Gastroesophageal sphincter (tissue), 4 donors: ENCODE results near the gene SPATA19. TPM values are rescaled to one million over a fixed set of nuclear protein-coding genes. Genes with fewer than 3 reads are reported as not detected.

Experiments
- ATAC-seq: fragments of 150-250 bp; one replicate; pipeline ENCODE4 v1.9.1; 2016; ENCODE audit warnings: mild to moderate bottlenecking, moderate library complexity
- H3K27ac ChIP-seq, 4 donors: fragments of 200-600 bp; sonication (generic) in 3 of 4; 1 replicate in 3 of 4; 2 replicates in 1 of 4; pipeline ENCODE4 v1.5.1; 2016 to 2019
- H3K27me3 ChIP-seq: fragments of 200-600 bp; sonication (generic); one replicate; pipeline ENCODE4 v1.5.1; 2019
- H3K36me3 ChIP-seq, 2 donors: fragments of 200-600 bp; sonication (generic); one replicate each; pipeline ENCODE4 v1.5.1; 2019; ENCODE audit warnings: control low read depth in 1 of 2
- H3K4me1 ChIP-seq, 3 donors: fragments of 200-600 bp; sonication (generic); 1 replicate in 2 of 3; 2 replicates in 1 of 3; pipeline ENCODE4 v1.5.1; 2016 to 2019; ENCODE audit warnings: control low read depth in 2 of 3
- H3K4me3 ChIP-seq, 2 donors: fragments of 200-600 bp; sonication (generic); one replicate each; pipeline ENCODE4 v1.5.1; 2019; ENCODE audit warnings: mild to moderate bottlenecking in 1 of 2, moderate library complexity in 1 of 2
- H3K9me3 ChIP-seq, 3 donors: fragments of 200-600 bp; sonication (generic); one replicate each; pipeline ENCODE4 v1.5.1; 2017 to 2019; ENCODE audit warnings: control low read depth in 2 of 3
- EP300 ChIP-seq: sonication (generic); formaldehyde crosslinking; IDR thresholded peaks from one replicate; pipeline ENCODE4 v1.6.1; 2017; ENCODE audit warnings: antibody characterized with exemption, mild to moderate bottlenecking
- POLR2A ChIP-seq, 2 donors: fragments of 450-650 bp; IDR thresholded peaks; one replicate each; pipeline ENCODE4 v1.6.1; 2017; ENCODE audit warnings: antibody characterized with exemption in 2 of 2, mild to moderate bottlenecking in 2 of 2, moderate library complexity in 1 of 2
- POLR2AphosphoS5 ChIP-seq: sonication (generic); formaldehyde crosslinking; IDR thresholded peaks from one replicate; pipeline ENCODE4 v1.6.1; 2017; ENCODE audit warnings: antibody characterized with exemption
- WGBS, 2 donors: methylation state at CpG; one replicate each; pipeline ENCODE4 v1.1.5; 2018; ENCODE audit warnings: low coverage in 1 of 2; 5-methylcytosine and 5-hydroxymethylcytosine counted together
- total RNA-seq, 4 donors: library from RNA; depleted of rRNA; stranded (reverse); fragments of >200 nt; gene quantifications; one replicate each; pipeline ENCODE4 v1.1.0, GENCODE V29; 2016
- TF ChIP-seq, protein P1 (sequence below), 4 experiments: fragments of 200-600 bp in 2 of 4; fragments of 450-650 bp in 2 of 4; sonication (generic) in 1 of 4; IDR thresholded peaks; one replicate each; pipeline ENCODE4 v1.5.1; 2017 to 2019; ENCODE audit warnings: antibody characterized with exemption in 4 of 4, mild to moderate bottlenecking in 2 of 4, moderate library complexity in 2 of 4

Gene SPATA19
- total RNA-seq, 4 donors from 2014 or later, result not detected

DNA sequence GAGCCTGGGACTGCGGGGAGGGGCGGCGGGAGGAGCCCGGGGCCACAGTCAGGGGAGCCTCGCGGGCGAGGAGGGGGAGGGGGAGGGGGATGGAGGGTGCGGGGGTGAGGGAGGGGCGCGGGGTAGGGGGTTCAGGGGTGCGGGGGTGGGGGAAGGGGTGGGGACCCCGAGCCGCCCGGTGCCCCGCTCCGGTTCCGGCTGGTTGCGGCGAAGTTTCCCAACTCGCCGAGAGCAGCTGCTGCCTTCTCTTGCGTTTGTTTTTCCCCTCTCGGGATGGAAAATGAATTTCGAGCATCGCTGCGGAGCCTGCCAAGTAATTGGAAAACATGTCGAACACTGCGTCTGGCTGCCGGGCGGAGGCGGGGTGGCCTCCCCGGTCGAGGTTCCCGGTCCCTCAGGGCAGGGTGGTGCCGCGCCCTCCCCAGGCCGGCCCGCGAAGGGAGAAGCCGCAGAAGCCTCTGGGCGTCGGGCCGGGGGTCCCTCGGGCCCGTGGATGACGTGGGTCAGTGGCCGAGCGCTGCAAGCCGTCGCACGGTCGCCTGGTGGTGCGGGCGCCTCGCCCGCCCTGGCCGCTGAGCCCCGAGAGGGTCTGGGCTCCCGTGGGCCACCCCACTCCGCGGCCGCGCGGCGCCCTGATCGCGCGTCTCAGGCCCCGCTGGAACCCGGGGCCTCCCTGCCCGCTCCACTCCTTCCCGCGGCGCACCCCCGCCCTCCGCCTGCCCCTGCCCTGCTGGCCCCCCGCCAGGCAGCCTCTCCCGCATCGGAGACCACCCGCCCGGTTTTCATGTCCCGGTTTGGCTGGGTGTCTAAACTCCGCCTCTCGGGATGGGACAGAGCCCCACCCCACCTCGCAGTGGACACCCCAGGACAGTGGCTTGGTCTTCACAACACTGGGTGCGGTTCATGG is 12.1 kb downstream of the SPATA19 start:
- WGBS, 2 donors, result 80 to 92% methylated on average over 1 to 4 of the region's 86 CpGs
- no peak for ATAC-seq
- Histone ChIP-seq H3K27ac (no peak overlapping the region), H3K4me1 (no peaks in the 10 kb centered on the region), H3K36me3 (no peaks in the 10 kb centered on the region), H3K4me3 (no peak overlapping the region), H3K9me3 (peaks cover 0 to 8% (median 0%) of the 10 kb centered on the region in 3 donors), H3K27me3 (peaks cover 39% of the 10 kb centered on the region)
- TF ChIP-seq EP300 (no peak), POLR2AphosphoS5 (no peak), POLR2A (IDR thresholded peaks at IDR 0.05) (no peak)
- TF ChIP-seq, protein P1, sequence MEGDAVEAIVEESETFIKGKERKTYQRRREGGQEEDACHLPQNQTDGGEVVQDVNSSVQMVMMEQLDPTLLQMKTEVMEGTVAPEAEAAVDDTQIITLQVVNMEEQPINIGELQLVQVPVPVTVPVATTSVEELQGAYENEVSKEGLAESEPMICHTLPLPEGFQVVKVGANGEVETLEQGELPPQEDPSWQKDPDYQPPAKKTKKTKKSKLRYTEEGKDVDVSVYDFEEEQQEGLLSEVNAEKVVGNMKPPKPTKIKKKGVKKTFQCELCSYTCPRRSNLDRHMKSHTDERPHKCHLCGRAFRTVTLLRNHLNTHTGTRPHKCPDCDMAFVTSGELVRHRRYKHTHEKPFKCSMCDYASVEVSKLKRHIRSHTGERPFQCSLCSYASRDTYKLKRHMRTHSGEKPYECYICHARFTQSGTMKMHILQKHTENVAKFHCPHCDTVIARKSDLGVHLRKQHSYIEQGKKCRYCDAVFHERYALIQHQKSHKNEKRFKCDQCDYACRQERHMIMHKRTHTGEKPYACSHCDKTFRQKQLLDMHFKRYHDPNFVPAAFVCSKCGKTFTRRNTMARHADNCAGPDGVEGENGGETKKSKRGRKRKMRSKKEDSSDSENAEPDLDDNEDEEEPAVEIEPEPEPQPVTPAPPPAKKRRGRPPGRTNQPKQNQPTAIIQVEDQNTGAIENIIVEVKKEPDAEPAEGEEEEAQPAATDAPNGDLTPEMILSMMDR (IDR thresholded peaks at IDR 0.05), result no peak

DNA sequence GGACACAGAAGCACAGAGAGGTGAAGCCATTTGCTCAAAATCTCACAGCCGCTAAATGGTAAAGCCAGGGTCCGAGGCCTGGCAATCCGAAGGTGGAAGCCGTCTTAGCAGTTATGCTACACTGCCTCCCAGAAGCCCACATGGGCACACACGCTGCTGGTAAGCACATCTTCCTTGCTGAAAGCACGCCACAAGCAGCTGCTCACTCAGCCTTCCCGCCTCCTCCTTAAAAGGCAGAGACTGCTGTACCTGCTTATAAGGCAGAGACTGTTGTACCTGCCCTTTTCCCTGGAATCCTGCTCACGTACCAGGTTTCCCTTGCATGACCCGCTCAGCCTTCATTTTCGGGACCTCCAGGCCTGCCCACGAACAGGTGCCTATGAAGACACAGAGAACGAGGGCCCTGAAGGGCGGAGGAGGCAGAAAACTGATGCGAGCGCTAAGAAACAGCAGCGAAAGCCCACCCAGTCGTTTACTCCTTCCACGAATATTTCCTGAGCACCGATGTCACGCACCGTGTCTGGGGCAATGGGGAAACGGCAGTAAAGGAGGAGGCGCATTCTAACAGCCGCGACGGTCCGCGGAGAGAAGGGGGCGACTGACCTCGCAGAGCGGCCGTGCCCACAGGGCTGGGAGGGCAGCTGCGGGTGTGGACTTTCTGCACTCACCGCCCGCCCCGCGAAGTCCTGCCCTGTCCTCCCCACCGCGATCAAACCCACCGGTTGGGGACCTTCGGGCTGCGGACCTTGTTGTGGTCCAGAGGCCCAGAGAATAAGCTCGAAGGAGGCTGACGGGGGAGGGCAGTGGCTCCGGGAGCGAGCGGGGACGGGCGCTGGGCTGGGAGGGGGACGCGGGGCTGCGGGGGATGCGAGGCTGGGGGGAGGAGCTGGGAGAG is 13.0 kb downstream of the SPATA19 start:
- Histone ChIP-seq H3K27ac (no peak overlapping the region), H3K36me3 (no peaks in the 10 kb centered on the region), H3K4me3 (no peak overlapping the region), H3K27me3 (peaks cover 34% of the 10 kb centered on the region), H3K4me1 (no peaks in the 10 kb centered on the region), H3K9me3 (peaks cover 0 to under 1% (median 0%) of the 10 kb centered on the region in 3 donors)
- no peak for ATAC-seq
- 68% methylated on average over 32 of the region's 53 CpGs; no CpG with 5 or more reads in 1 of the 2 donors for WGBS, 2 donors
- TF ChIP-seq POLR2AphosphoS5 (no peak), EP300 (no peak), POLR2A (IDR thresholded peaks at IDR 0.05) (no peak)
- TF ChIP-seq, protein P1 (IDR thresholded peaks at IDR 0.05), result no peak

DNA sequence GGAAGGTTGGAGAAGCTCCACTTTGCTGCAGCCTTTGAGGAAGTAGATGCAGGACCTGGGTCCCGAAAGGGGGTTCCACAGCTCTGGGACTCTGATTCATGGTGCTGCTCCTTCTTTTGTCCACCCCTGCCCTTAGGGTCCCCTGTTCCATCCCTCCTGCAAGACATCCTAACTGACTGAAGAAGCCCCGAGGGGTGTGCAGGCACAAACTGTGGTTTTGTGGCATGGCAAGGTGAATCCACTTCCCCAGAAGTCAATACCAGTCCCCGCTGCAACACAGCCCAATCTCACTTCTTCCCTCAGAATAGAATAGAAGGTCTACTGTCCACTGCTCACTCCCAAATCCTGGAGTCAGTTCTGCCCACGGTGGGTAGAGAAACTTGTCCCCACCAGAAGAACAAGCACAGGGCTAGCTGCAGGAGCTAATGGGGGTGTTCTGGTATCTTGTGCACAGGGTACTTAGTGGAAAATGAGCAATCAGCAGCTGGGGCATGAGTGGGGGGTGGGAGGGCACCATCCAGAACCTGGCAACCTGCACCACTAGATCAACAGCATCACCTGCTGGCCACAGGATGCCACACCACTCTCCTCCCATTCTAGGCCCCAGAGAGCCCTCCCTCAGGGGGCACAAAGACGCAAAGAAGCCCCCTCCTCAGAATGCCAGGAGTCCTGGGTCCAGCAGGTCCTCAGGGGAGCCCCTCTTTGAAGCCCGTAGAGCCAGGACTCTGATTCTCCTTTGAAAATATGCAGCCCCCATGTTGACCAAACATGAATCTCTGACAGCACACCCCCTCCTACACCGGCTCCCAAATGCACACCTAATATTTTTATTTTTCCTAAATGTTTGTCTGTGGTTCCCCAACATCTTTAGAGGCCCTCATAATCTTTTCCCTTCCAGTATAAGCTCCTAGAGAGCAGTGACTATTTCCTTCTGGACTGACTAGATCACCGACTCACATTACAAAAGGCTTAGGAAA is 14.1 kb downstream of the SPATA19 start:
- H3K36me3 ChIP-seq, result no peaks in the 10 kb centered on the region
- H3K4me3 ChIP-seq, result no peak overlapping the region
- no peak overlapping the region for H3K27ac ChIP-seq
- H3K27me3 ChIP-seq, result peaks cover 26% of the 10 kb centered on the region
- WGBS, 2 donors, result 56 to 83% methylated on average over 4 of the region's 8 CpGs
- TF ChIP-seq, protein P1 (IDR thresholded peaks at IDR 0.05), result no peak
- TF ChIP-seq POLR2AphosphoS5 (no peak), POLR2A (IDR thresholded peaks at IDR 0.05) (no peak), EP300 (no peak)
- H3K9me3 ChIP-seq, result no peaks in the 10 kb centered on the region
- no peaks in the 10 kb centered on the region for H3K4me1 ChIP-seq
- ATAC-seq, result no peak

DNA sequence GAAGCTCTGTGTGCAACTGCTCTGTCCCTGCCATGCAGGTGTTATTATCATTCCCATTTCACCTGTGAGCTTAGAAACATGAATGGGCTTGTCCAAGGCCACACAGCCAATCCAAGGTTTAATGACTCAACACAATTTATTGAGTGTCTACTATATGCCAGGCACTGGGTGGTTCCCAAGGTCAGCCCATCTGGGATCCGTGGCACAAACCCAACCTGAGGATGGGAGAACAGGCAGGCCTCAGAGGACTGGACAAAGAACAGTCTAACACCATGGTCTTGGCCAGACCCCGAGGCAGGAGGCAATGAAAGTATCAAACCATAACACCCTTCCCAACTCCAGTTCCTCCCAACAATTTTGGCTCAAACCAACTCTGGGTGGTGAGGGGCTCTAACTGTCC is 15.7 kb downstream of the SPATA19 start:
- no CpG with 5 or more reads among the region's 2 CpGs for WGBS, 2 donors
- Histone ChIP-seq H3K27me3 (peaks cover 16% of the 10 kb centered on the region), H3K27ac (no peak overlapping the region), H3K9me3 (no peaks in the 10 kb centered on the region), H3K4me3 (no peak overlapping the region), H3K36me3 (no peaks in the 10 kb centered on the region), H3K4me1 (no peaks in the 10 kb centered on the region)
- TF ChIP-seq EP300, result no peak
- no peak for TF ChIP-seq POLR2A (IDR thresholded peaks at IDR 0.05)
- no peak for TF ChIP-seq POLR2AphosphoS5
- TF ChIP-seq, protein P1 (IDR thresholded peaks at IDR 0.05), result no peak
- no peak for ATAC-seq
